Stimulated activated CD4-positive, alpha-beta T cell treated with anti-CD3 and anti-CD28 coated beads, TNF-alpha, amount 100 ng/mL, for 48 hours (primary cell): ENCODE measurements around the gene RERE.

Source experiments
- DNase-seq, 3 donors: peaks; one replicate each; pipeline ENCODE4 v3.0.0-alpha.2; 2020; ENCODE audit warnings: low read depth in 3 of 3

Gene RERE

GRCh38 chr1:8689431-8690252 is 127.8 kb downstream of the RERE start:
- DNase-seq: no peak

DNA sequence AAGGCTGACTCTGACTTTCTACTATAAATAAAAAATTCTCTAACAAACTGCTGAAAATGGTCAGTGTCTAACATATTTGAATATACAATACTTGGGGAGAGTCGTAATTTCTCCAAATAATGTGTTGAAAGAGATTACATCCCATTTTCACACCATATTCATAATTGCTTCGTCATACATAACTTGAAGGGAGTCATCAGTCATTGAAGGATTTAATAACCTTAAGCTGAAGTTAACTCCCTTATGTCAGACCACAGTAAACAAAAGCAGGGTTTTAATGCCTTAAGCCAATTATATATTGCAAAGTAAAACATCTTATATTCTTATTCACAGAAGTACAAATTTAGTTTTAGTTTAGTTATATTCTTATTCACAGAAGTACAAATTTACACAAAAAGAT is 129.9 kb downstream of the RERE start:
- no peak for DNase-seq

- DNase-seq: no peak
These were observed 130.4 kb downstream of the RERE start for GRCh38 chr1:8687039-8687438.

DNA sequence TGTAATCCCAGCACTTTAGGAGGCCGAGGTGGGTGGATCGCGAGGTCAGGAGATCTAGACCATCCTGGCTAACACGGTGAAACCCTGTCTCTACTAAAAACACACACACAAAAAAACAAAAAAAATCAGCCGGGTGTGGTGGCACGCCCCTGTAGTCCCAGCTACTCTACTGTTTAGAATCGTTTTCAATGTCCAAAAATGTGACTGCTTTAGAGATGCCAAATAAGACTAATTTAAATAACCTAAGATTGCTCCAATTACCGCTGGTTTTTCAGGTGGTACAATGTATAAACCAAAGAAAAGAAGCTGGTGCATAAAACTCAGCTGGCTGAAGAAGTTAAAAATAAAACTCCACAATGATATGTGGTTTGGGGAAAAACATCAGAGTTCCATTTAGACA is 132.0 kb downstream of the RERE start:
- DNase-seq: no peak

DNA sequence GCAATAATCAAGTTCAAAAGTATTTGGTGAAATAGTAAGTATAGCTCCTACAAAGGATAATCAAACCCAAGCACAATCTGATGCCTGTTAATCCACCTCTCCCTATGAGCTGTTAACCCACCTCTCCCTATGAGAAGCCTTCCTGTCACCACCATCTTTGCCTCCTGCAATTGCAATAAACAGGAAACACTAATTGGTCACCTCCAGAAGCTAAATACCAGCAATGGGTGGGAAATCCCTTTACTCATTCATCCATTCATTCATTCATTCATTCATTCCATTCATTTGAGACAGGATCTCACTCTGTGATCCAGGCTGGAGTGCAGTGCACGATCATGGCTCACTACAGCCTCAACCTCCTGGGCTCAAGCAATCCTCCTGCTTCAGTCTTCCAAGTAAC is 132.8 kb downstream of the RERE start:
- no peak for DNase-seq

- DNase-seq: no peak
These were observed 134.9 kb downstream of the RERE start for GRCh38 chr1:8682573-8682972.

GRCh38 chr1:8681911-8682310 is 135.5 kb downstream of the RERE start:
- no peak for DNase-seq

DNA sequence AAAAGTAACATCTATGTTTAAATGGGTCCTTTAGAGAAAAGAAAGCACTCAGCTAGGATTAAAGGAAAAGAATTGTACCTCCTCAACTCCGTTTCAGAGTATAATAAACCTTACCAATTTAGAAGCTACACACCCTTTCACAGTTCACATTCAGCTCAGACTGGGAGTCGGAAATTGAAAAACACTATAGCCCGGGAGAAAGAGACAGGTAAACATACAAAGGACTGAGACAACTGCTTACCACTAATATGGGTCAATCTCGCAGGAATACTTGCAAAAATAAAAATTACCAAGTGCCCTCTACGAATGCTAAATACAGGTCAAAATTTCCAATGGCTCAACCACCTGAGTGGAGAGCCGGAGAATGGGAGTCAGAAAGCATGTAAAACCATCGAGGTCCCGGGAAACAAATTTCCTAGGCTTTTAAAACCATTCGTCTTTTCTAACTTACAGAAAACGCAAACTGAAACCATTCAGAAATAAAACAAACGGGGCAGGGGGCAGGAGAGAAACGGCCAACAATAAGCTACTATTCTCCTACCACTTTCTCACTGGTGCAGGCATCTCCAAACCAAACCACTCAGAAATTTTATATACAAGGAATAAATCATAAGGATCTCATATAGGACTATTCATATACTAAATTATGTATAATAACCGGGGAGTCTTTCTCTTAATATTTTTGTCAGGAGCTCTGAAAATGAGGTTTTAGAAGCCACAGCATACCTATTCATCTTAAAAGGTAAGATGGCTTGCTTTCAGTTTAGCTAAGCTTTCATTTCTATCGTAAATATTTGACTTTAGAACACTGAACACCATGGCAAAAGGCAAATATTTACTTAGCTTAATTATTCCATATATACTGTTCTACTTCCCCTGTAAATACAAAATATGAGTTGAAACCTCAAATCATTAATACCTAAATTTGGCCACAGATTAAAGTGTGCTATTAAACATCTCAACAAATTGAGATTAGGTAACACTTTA is 136.5 kb downstream of the RERE start:
- no peak for DNase-seq

DNA sequence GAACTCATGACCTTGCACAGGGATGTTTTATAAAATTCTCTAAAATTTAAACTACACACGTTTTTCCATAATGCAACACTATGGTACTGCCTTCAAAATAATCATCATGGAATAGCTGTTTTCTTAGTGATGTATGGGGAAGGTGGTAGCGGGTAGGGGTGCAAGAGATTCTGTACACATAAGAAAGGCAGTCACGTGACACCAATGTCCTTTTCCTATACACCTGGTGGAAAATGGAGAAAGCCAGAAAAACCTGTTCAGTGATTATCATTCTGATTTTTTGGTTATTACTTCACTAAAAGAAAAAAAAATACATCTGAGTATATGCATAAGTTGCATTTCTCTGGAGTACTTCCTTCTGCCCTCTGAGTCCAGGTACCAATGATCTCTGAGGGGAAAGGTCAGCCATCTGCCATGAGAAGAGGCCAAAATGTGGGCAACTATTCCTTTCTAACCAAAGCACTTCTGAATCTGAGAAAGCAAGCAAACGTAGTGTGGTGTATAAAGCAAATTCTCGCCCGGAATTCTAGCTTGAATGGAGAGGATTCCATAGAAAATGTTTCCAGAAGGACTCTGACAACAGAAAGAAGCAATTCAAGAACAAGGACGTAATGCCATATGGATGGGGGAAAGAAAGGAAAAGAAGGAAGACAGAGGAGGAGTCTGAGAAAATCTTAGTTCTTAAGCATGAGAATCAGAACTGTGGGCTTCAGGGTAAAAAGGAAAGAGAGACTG is 137.3 kb downstream of the RERE start:
- no peak for DNase-seq

DNA sequence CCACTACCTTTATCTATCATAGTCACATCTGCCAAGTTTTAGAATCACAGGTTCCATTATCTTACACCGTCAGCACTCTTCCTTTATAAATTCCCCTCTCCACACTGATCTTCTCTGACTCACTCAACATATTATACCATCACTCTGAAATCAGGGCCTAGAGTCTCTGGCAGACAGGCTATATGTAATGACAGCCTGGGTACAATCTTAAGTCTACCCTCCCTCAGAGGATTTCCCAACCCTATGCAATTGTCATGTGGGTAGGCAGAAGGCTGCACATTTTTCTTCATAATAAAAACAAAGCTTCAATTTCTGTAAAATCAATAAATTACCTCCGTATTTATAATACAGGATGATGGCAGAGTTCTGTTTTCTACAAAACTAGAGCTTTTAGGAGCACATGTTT is 138.0 kb downstream of the RERE start:
- no peak for DNase-seq

GRCh38 chr1:8678673-8679394 is 138.6 kb downstream of the RERE start:
- DNase-seq: no peak

- DNase-seq: no peak
These were observed 139.7 kb downstream of the RERE start for GRCh38 chr1:8677782-8678181.

- DNase-seq: no peak
These were observed 140.6 kb downstream of the RERE start for GRCh38 chr1:8676813-8677212.

DNA sequence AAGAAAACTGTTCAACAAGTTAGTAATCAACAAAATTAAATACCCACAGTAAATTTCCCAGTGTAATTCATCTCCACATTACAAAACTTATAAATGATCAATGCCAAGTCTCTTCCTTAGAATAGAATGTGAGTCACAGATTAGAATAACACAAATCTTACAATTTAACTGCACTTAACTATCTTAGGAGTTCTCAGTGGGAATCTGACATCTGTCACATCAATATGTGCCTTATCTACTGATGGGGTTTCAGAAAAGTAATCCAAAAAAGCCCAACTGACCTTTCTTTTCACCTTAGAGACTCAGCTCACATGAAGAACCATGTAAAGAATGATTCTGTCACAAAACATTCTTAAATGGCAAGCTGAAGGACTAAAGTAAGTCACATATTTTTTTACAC is 141.4 kb downstream of the RERE start:
- no peak for DNase-seq

- DNase-seq: no peak
These were observed 142.5 kb downstream of the RERE start for GRCh38 chr1:8674912-8675311.

DNA sequence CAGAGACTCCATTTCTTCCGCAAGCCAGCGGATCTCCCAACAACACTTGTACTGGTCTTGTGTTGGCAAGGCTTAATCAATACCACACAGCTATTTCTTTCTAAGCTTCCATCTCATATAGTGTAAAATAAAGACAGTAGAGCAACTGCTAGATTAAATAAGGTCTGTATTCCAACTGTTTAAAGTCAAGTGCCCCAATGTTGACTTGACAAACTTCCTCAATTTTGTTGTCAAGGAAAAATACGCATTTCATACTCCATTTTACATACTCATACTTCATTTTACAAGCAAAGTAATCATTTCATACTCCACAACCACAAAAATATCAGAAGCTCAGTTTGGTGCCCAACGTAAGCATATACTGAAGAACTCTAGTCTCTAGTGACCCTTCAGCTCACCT is 143.0 kb downstream of the RERE start:
- no peak for DNase-seq

DNA sequence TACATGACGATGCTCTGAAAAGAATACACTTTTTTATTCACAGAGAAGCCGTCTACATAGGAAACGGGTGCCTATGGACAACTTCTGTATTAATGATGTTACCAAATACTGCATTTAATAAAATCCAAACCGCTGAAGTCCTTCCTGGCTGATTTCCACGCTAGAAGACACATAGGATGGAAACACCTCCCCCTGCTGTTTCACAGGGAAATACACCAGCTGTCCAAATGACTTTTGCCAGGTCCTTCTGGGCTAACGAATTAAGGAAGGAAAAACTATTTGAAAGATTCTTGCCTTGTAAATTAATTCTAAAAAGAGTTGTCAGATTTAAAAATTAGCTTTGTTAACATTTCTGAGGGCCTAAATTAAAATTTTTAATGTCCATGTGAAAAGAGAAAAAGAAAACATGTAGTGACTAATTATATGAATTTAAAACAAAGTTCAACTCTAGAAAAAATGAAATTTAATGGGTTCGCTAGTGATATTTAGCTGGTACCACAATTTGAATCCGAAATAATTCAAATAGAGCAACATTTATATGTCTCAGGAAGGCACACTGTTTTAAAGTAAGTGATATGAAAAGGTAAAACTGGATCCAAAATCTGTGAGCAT is 146.0 kb downstream of the RERE start:
- no peak for DNase-seq

GRCh38 chr1:8670371-8670818 is 147.0 kb downstream of the RERE start:
- no peak for DNase-seq

DNA sequence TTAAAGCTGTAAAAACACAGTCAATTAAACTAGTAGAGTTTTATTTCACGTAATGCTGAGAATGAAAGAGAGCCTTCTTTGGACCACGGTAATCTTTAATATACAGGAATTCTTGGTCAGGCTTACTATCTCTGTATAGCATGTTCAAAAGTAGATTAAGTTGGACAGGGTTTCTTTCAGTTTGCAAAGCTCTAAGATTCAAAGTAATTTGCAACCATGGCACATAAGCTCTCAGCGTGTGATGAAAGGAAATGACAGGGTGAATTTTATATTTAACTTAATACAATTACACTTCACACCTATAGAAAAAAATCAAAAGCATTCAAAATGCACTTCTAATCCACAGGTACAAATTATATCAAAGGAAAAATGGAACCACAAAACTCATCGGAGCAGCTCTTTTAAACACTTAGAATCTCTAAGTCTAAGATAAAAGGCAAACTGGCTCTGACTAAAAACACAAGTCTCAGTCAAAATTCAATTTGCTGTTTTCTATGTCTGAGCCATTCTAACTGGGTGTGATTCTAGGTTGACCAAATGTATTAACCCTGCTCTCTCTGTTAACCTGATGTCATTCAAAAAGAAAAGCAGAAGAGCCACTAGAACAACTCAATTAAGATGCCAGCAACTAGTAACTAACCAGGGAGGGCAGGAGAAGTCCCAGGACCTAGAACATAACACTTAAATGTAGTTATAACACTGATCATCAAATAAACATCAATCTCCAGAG is 147.7 kb downstream of the RERE start:
- DNase-seq: no peak
